ENCODE measurements around the gene ADGRG3.

DNA sequence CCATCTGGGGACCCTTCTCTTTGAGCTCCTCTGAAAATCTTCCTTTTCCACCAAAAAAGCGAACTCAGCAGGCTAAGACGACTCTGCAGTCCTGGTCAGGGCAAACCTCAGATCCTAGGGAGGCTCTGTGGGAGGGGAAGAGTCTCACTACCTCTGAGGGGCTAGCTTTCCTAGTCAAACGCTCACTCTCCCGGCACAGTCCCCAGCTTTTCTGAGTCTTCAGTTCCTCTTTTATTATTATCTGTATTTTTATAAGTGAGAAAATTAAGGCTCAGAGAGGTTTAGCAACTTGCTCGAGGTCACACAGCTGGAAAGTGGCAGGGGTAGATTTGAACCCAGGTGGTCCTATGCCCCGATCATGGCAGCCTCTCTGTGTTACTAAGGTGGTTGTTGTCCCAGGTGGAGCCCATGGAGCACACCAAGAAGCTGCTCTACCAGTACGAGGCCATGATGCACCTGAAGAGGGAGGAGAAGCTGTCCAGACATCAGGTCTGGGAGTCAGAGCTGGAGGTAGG, 58.4 kb downstream of the ADGRG3 start:
- TF ChIP-seq, protein P1, sequence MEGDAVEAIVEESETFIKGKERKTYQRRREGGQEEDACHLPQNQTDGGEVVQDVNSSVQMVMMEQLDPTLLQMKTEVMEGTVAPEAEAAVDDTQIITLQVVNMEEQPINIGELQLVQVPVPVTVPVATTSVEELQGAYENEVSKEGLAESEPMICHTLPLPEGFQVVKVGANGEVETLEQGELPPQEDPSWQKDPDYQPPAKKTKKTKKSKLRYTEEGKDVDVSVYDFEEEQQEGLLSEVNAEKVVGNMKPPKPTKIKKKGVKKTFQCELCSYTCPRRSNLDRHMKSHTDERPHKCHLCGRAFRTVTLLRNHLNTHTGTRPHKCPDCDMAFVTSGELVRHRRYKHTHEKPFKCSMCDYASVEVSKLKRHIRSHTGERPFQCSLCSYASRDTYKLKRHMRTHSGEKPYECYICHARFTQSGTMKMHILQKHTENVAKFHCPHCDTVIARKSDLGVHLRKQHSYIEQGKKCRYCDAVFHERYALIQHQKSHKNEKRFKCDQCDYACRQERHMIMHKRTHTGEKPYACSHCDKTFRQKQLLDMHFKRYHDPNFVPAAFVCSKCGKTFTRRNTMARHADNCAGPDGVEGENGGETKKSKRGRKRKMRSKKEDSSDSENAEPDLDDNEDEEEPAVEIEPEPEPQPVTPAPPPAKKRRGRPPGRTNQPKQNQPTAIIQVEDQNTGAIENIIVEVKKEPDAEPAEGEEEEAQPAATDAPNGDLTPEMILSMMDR (conservative IDR thresholded peaks at IDR 0.05; ENCODE audit: low read length): no peak
- TF ChIP-seq EZH2phosphoT487 (IDR thresholded peaks at IDR 0.05; ENCODE audit: borderline replicate concordance): no peak

Data from Loucy (cell line).